GM21717 (cell line): Measurements from ENCODE around the gene TLR4.

ENCODE experiments used
- ATAC-seq: cut with Tn5 transposase; IDR thresholded peaks from one replicate; pipeline ENCODE4 v1.9.1; 2021; ENCODE audit warnings: mild to moderate bottlenecking, moderate library complexity; ENCODE audit not compliant: unreplicated experiment

The TLR4 gene

GRCh38 chr9:117714282-117714681, 10.1 kb downstream of the TLR4 start:
- no peak for ATAC-seq

- no peak for ATAC-seq
Measured at GRCh38 chr9:117715411-117715989, 11.3 kb downstream of the TLR4 start.

- peak; percentile 98 for ATAC-seq
Measured at GRCh38 chr9:117718085-117718484, 13.9 kb downstream of the TLR4 start.

GRCh38 chr9:117718701-117719100, 14.5 kb downstream of the TLR4 start:
- no peak for ATAC-seq

GRCh38 chr9:117719161-117719920, 15.1 kb downstream of the TLR4 start:
- no peak for ATAC-seq

- no peak for ATAC-seq
Measured at GRCh38 chr9:117720066-117720465, 15.9 kb downstream of the TLR4 start.

- no peak for ATAC-seq
Measured at GRCh38 chr9:117720555-117720954, 16.4 kb downstream of the TLR4 start.

- ATAC-seq = no peak
Measured at GRCh38 chr9:117720987-117721386, 16.8 kb downstream of the TLR4 start.

- ATAC-seq = no peak
Measured at GRCh38 chr9:117722108-117722761, 18.0 kb downstream of the TLR4 start.

- ATAC-seq = no peak
Measured at GRCh38 chr9:117723986-117724625, 19.9 kb downstream of the TLR4 start.

- ATAC-seq = no peak
Measured at GRCh38 chr9:117725426-117725887, 21.3 kb downstream of the TLR4 start.

GRCh38 chr9:117729375-117729774, 25.2 kb downstream of the TLR4 start:
- no peak for ATAC-seq

- no peak for ATAC-seq
Measured at GRCh38 chr9:117732494-117732893, 28.3 kb downstream of the TLR4 start.

- no peak for ATAC-seq
Measured at GRCh38 chr9:117733465-117733864, 29.3 kb downstream of the TLR4 start.

GRCh38 chr9:117734082-117734481, 29.9 kb downstream of the TLR4 start:
- ATAC-seq = no peak

- ATAC-seq = no peak
Measured at GRCh38 chr9:117734523-117735314, 30.5 kb downstream of the TLR4 start.

- ATAC-seq = no peak
Measured at GRCh38 chr9:117737721-117738226, 33.6 kb downstream of the TLR4 start.

- no peak for ATAC-seq
Measured at GRCh38 chr9:117739206-117739605, 35.0 kb downstream of the TLR4 start.

GRCh38 chr9:117739624-117740347, 35.6 kb downstream of the TLR4 start:
- ATAC-seq = no peak

GRCh38 chr9:117742131-117742530, 37.9 kb downstream of the TLR4 start:
- ATAC-seq = no peak
